ENCODE results near the gene PAIP2B.
A peak's percentile ranks its signal among the peaks of the same experiment; 100 is the strongest.
"Not testable (repeated sequence)": the region's sequence is repeated elsewhere in the genome, so short reads cannot be mapped to it uniquely, and the experiment has no call there.

Gene PAIP2B

GRCh38 chr2:71220743-71221142, 6.2 kb downstream of the PAIP2B start:
- no peak for DNase-seq (ENCODE audit: low read depth, low spot score)

GRCh38 chr2:71216501-71216900, 10.4 kb downstream of the PAIP2B start:
- DNase-seq (ENCODE audit: low read depth, low spot score) = no peak

GRCh38 chr2:71215447-71215846, 11.5 kb downstream of the PAIP2B start:
- no peak for DNase-seq (ENCODE audit: low read depth, low spot score)

- DNase-seq (ENCODE audit: low read depth, low spot score) = no peak
Measured at GRCh38 chr2:71212336-71212735, 14.6 kb downstream of the PAIP2B start.

- no peak for DNase-seq (ENCODE audit: low read depth, low spot score)
Measured at GRCh38 chr2:71210292-71210691, 16.6 kb downstream of the PAIP2B start.

GRCh38 chr2:71208756-71209155, 18.1 kb downstream of the PAIP2B start:
- DNase-seq (ENCODE audit: low read depth, low spot score) = no peak

- no peak for DNase-seq (ENCODE audit: low read depth, low spot score)
Measured at GRCh38 chr2:71207601-71208000, 19.3 kb downstream of the PAIP2B start.

GRCh38 chr2:71206271-71206670, 20.6 kb downstream of the PAIP2B start:
- DNase-seq (ENCODE audit: low read depth, low spot score) = no peak

GRCh38 chr2:71191570-71191943, 35.3 kb downstream of the PAIP2B start:
- DNase-seq (ENCODE audit: low read depth, low spot score) = no peak

GRCh38 chr2:71190656-71191569, 36.0 kb downstream of the PAIP2B start:
- no peak for DNase-seq (ENCODE audit: low read depth, low spot score)

GRCh38 chr2:71187589-71187988, 39.3 kb downstream of the PAIP2B start:
- DNase-seq (ENCODE audit: low read depth, low spot score) = no peak

GRCh38 chr2:71186973-71187372, 39.9 kb downstream of the PAIP2B start:
- no peak for DNase-seq (ENCODE audit: low read depth, low spot score)

GRCh38 chr2:71183306-71184115, 43.4 kb downstream of the PAIP2B start:
- not testable (repeated sequence) for DNase-seq (ENCODE audit: low read depth, low spot score)

- no peak for DNase-seq (ENCODE audit: low read depth, low spot score)
Measured at GRCh38 chr2:71181316-71181715, 45.6 kb downstream of the PAIP2B start.

- DNase-seq (ENCODE audit: low read depth, low spot score) = not testable (repeated sequence)
Measured at GRCh38 chr2:71178836-71179235, 48.1 kb downstream of the PAIP2B start.

GRCh38 chr2:71174207-71174606, 52.7 kb downstream of the PAIP2B start:
- no peak for DNase-seq (ENCODE audit: low read depth, low spot score)

- no peak for DNase-seq (ENCODE audit: low read depth, low spot score)
Measured at GRCh38 chr2:71173096-71173495, 53.8 kb downstream of the PAIP2B start.

GRCh38 chr2:71166812-71167211, 60.1 kb downstream of the PAIP2B start:
- DNase-seq (ENCODE audit: low read depth, low spot score) = no peak

GRCh38 chr2:71157124-71157793, 69.6 kb downstream of the PAIP2B start:
- peak; percentile 85 for DNase-seq (ENCODE audit: low read depth, low spot score)

GRCh38 chr2:71156573-71156972, 70.3 kb downstream of the PAIP2B start:
- DNase-seq (ENCODE audit: low read depth, low spot score) = peak; percentile 60

- no peak for DNase-seq (ENCODE audit: low read depth, low spot score)
Measured at GRCh38 chr2:71155846-71156245, 71.1 kb downstream of the PAIP2B start.

- DNase-seq (ENCODE audit: low read depth, low spot score) = peak; percentile 62
Measured at GRCh38 chr2:71154798-71155197, 72.1 kb downstream of the PAIP2B start.
